ENCODE data around the gene ATOSA.

ATOSA gene

DNA sequence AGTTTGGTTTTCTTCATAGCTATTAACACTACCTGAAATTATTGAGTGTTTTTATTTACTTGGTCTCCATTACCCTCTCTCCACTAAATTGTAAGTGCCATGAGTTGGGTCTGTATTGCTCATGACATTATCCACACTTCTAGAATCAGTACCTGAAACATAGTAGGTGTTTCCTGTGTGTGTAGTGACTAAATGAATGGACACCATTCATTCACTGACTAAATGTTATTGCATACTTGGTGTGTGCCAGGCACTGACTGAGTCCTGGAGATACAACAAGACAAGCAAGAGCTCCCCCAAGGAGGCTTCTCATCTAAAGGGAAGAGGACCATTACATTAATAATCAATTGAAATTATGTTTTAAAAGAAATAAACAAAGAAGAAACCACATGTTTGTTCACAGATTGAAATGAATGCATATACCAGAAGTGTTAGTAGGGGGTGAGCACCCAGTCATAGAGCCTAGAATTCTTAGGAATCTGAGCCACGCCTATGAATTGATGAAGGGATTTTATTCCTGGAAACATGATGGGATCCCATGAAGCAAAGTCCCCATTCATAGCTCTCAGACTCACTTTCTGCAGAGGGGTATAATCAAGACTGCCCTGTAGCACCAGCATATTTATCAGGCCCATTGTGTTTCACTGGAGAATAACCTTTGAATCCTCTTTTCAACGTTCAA, 31.7 kb upstream of the ATOSA start:
- TF ChIP-seq TOX (CRISPR knock-in tag; IDR thresholded peaks at IDR 0.05; ENCODE audit: borderline replicate concordance) (no peak), ZFP3 (CRISPR knock-in tag; IDR thresholded peaks at IDR 0.05) (no peak), BACH2 (CRISPR knock-in tag; IDR thresholded peaks at IDR 0.05; ENCODE audit: borderline replicate concordance) (no peak), PPARA (CRISPR knock-in tag; IDR thresholded peaks at IDR 0.05; ENCODE audit: borderline replicate concordance) (no peak), ZNF8 (CRISPR knock-in tag; IDR thresholded peaks at IDR 0.05) (no peak), ARNTL (CRISPR knock-in tag; IDR thresholded peaks at IDR 0.05; ENCODE audit: borderline replicate concordance, low read depth) (no peak), TSHZ2 (CRISPR knock-in tag; IDR thresholded peaks at IDR 0.05) (no peak), OSR1 (CRISPR knock-in tag; IDR thresholded peaks at IDR 0.05) (no peak), ZNF565 (CRISPR knock-in tag; conservative IDR thresholded peaks at IDR 0.05; ENCODE audit: low read depth) (no peak), TCF4 (CRISPR knock-in tag; IDR thresholded peaks at IDR 0.05; ENCODE audit: borderline replicate concordance) (no peak), GLIS3 (CRISPR knock-in tag; IDR thresholded peaks at IDR 0.05) (no peak), ISL1 (CRISPR knock-in tag; IDR thresholded peaks at IDR 0.05) (no peak)
- no peak for ATAC-seq

- ATAC-seq = no peak
- TF ChIP-seq GLIS3 (CRISPR knock-in tag; IDR thresholded peaks at IDR 0.05) (no peak), RARB (CRISPR knock-in tag; IDR thresholded peaks at IDR 0.05) (no peak), PPARA (CRISPR knock-in tag; IDR thresholded peaks at IDR 0.05; ENCODE audit: borderline replicate concordance) (no peak), CSRNP3 (CRISPR knock-in tag; IDR thresholded peaks at IDR 0.05) (no peak), ZNF565 (CRISPR knock-in tag; conservative IDR thresholded peaks at IDR 0.05; ENCODE audit: low read depth) (no peak), PATZ1 (CRISPR knock-in tag; IDR thresholded peaks at IDR 0.05; ENCODE audit: borderline replicate concordance) (no peak), ESRRG (CRISPR knock-in tag; IDR thresholded peaks at IDR 0.05) (no peak), ZNF8 (CRISPR knock-in tag; IDR thresholded peaks at IDR 0.05) (no peak)
Observed at GRCh38 chr15:52710050-52710707, 31.0 kb upstream of the ATOSA start.

DNA sequence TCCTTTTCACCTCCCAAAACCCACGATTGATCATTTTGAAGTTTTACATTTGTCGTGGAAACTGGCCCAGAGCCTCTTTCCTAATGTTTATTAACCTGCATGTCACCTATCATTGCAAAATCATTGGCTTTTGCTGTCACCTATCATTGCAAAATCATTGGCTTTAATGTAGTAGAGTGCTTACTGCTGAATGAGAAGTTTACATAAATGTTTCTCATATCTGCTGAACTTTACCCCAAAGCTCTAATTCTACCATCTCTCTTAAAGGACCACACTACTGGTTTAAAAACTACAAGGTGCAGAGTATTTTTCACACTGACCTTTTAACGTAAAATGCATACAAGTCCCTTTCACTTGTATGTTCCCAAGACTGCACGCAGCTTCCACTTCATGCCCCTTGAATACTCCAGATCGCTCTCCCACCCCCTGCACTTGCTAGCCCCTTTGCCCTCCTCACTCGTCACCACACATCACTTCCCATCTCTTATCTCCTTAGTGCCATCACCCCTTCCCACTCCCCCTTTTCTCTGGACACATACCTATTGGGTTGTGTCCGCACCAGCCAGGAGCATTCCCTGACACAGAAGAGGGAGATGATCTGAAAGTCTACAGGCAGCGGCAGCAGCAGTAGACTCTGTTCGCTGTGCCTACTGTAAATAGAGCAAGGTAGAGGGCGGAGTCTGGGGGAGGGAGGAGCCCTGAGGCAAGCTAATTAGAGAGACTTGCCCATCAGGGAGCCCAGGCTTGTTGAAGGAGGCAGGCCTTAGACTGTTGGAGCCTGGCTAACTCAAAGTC, 30.2 kb upstream of the ATOSA start:
- ATAC-seq = no peak

More for the DNA sequence above, 30.2 kb upstream of the ATOSA start:
- TF ChIP-seq CSRNP3 (CRISPR knock-in tag; IDR thresholded peaks at IDR 0.05) (no peak), TCF4 (CRISPR knock-in tag; IDR thresholded peaks at IDR 0.05; ENCODE audit: borderline replicate concordance) (no peak), ZFP3 (CRISPR knock-in tag; IDR thresholded peaks at IDR 0.05) (no peak), GLIS3 (CRISPR knock-in tag; IDR thresholded peaks at IDR 0.05) (no peak), RARB (CRISPR knock-in tag; IDR thresholded peaks at IDR 0.05) (no peak), TSHZ2 (CRISPR knock-in tag; IDR thresholded peaks at IDR 0.05) (no peak), TOX (CRISPR knock-in tag; IDR thresholded peaks at IDR 0.05; ENCODE audit: borderline replicate concordance) (no peak), CREB5 (CRISPR knock-in tag; IDR thresholded peaks at IDR 0.05; ENCODE audit: low read depth) (no peak), ZNF565 (CRISPR knock-in tag; conservative IDR thresholded peaks at IDR 0.05; ENCODE audit: low read depth) (no peak), ZC3H10 (CRISPR knock-in tag; IDR thresholded peaks at IDR 0.05) (no peak), OSR1 (CRISPR knock-in tag; IDR thresholded peaks at IDR 0.05) (no peak)

Measured in SK-N-SH treated with all-trans-retinoic acid at 6 μM for 48 hours (cell line).